ENCODE results near the gene TMEM204. TPM values are rescaled to one million over a fixed set of nuclear protein-coding genes. Genes with fewer than 3 reads are reported as not detected.

Gene TMEM204
- total RNA-seq, 1 experiment from 2014 or later: not detected

- Histone ChIP-seq H4K20me1 (ENCODE audit: insufficient read depth) (no peaks in the 10 kb centered on the region; the same call in 1 of the 2 replicates), H3K4me2 (no peak overlapping the region), H3K9me2 (ENCODE audit: insufficient read depth) (no peaks in the 10 kb centered on the region), H3K4me1 (replicated peaks; ENCODE audit: insufficient read depth) (no peaks in the 10 kb centered on the region), H3K27ac (no peak overlapping the region), H3K79me2 (ENCODE audit: low read depth) (no peaks in the 10 kb centered on the region), H3K4me3 (no peak overlapping the region), H2AFZ (no peak overlapping the region), H3K9me3 (ENCODE audit: insufficient read depth, low read depth) (no peaks in the 10 kb centered on the region), H3F3A (ENCODE audit: insufficient read depth, low read depth) (no peaks in the 10 kb centered on the region), H3K27me3 (ENCODE audit: insufficient read depth, low read depth) (no peaks in the 10 kb centered on the region), H3K36me3 (ENCODE audit: low read depth) (no peaks in the 10 kb centered on the region)
- intact Hi-C loops (cut with micrococcal nuclease; ENCODE audit: unreplicated experiment): no loop called here
- POLR2A ChIA-PET (ENCODE audit: unreplicated experiment): no interaction called here
- CTCF ChIA-PET: no interaction called here
- no peak for TF ChIP-seq EZH2 (IDR thresholded peaks at IDR 0.05; ENCODE audit: low read depth)
- TF ChIP-seq CTCF (conservative IDR thresholded peaks at IDR 0.05): no peak
- peak in 1 of 2 experiments; percentile 26 for DNase-seq
- no TSS peak for BruUV-seq (replicated peaks)
Measured at GRCh38 chr16:1552129-1552528, 18.7 kb downstream of the TMEM204 start.

GRCh38 chr16:1553946-1554825 lies 20.7 kb downstream of the TMEM204 start:
- intact Hi-C loops (cut with micrococcal nuclease; ENCODE audit: unreplicated experiment): no loop called here
- no peaks in the 10 kb centered on the region for H3K4me1 ChIP-seq (replicated peaks; ENCODE audit: insufficient read depth)
- H3K9me3 ChIP-seq (ENCODE audit: insufficient read depth, low read depth): no peaks in the 10 kb centered on the region
- H3K4me3 ChIP-seq: no peak overlapping the region
- BruUV-seq (replicated peaks): no TSS peak
- H3K27me3 ChIP-seq (ENCODE audit: insufficient read depth, low read depth): no peaks in the 10 kb centered on the region
- no peak for TF ChIP-seq EZH2 (IDR thresholded peaks at IDR 0.05; ENCODE audit: low read depth)
- H3K79me2 ChIP-seq (ENCODE audit: low read depth): no peaks in the 10 kb centered on the region
- H3K27ac ChIP-seq: no peak overlapping the region
- no peak overlapping the region for H3K4me2 ChIP-seq
- H3F3A ChIP-seq (ENCODE audit: insufficient read depth, low read depth): no peaks in the 10 kb centered on the region
- no peak overlapping the region for H2AFZ ChIP-seq
- ChIA-PET CTCF (no interaction called here), POLR2A (ENCODE audit: unreplicated experiment) (no interaction called here)
- H4K20me1 ChIP-seq (ENCODE audit: insufficient read depth): no peaks in the 10 kb centered on the region; the same call in 1 of the 2 replicates
- no peaks in the 10 kb centered on the region for H3K36me3 ChIP-seq (ENCODE audit: low read depth)
- peak in 1 of 2 experiments; percentile 12 for DNase-seq
- H3K9me2 ChIP-seq (ENCODE audit: insufficient read depth): no peaks in the 10 kb centered on the region

GRCh38 chr16:1554826-1555445 lies 21.5 kb downstream of the TMEM204 start:
- Histone ChIP-seq H2AFZ (no peak overlapping the region), H3K79me2 (ENCODE audit: low read depth) (no peaks in the 10 kb centered on the region), H3K4me3 (no peak overlapping the region), H3K4me1 (replicated peaks; ENCODE audit: insufficient read depth) (no peaks in the 10 kb centered on the region), H3K27ac (no peak overlapping the region), H3K9me2 (ENCODE audit: insufficient read depth) (no peaks in the 10 kb centered on the region), H4K20me1 (ENCODE audit: insufficient read depth) (no peaks in the 10 kb centered on the region; the same call in 1 of the 2 replicates), H3F3A (ENCODE audit: insufficient read depth, low read depth) (no peaks in the 10 kb centered on the region), H3K9me3 (ENCODE audit: insufficient read depth, low read depth) (no peaks in the 10 kb centered on the region), H3K4me2 (no peak overlapping the region), H3K36me3 (ENCODE audit: low read depth) (no peaks in the 10 kb centered on the region), H3K27me3 (ENCODE audit: insufficient read depth, low read depth) (no peaks in the 10 kb centered on the region)
- ChIA-PET POLR2A (ENCODE audit: unreplicated experiment) (no interaction called here), CTCF (no interaction called here)
- no TSS peak for BruUV-seq (replicated peaks)
- TF ChIP-seq EZH2 (IDR thresholded peaks at IDR 0.05; ENCODE audit: low read depth) (no peak), CTCF (conservative IDR thresholded peaks at IDR 0.05) (no peak)
- intact Hi-C loops (cut with micrococcal nuclease; ENCODE audit: unreplicated experiment): no loop called here
- peak in 1 of 2 experiments; percentile 27 for DNase-seq

All from PC-9 (cell line).